GM19438 (cell line): Measurements from ENCODE around the gene OR10H2.
"Not testable (repeated sequence)": the region's sequence is repeated elsewhere in the genome, so short reads cannot be mapped to it uniquely, and the experiment has no call there.

Source experiments
- ATAC-seq: cut with Tn5 transposase; IDR thresholded peaks from one replicate; pipeline ENCODE4 v1.9.1; 2021; ENCODE audit warnings: low read depth; ENCODE audit not compliant: unreplicated experiment

OR10H2 gene, protein sequence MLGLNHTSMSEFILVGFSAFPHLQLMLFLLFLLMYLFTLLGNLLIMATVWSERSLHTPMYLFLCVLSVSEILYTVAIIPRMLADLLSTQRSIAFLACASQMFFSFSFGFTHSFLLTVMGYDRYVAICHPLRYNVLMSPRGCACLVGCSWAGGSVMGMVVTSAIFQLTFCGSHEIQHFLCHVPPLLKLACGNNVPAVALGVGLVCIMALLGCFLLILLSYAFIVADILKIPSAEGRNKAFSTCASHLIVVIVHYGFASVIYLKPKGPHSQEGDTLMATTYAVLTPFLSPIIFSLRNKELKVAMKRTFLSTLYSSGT

DNA sequence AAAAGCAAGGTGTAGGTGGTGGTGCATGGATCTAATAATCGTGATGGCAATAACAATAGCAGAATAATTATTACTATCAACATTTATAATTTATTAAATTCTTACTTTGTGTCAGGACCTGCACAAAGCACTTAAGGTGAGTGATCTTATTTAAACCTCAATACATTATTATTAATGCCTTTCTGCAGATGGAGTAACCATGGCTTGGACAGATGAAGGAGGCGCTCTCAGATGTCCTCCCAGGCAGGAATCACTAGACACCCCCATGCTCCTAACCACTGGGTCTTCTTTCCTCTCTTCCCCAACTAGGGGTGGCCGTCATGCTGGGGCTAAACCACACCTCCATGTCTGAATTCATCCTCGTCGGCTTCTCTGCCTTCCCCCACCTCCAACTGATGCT lies at the start of gene OR10H2:
TSS of gene OR10H2 (plus strand) at position 301 of the 400 bp plus-strand sequence. CDS start at position 321, 20 bp downstream.
- no peak for ATAC-seq

DNA sequence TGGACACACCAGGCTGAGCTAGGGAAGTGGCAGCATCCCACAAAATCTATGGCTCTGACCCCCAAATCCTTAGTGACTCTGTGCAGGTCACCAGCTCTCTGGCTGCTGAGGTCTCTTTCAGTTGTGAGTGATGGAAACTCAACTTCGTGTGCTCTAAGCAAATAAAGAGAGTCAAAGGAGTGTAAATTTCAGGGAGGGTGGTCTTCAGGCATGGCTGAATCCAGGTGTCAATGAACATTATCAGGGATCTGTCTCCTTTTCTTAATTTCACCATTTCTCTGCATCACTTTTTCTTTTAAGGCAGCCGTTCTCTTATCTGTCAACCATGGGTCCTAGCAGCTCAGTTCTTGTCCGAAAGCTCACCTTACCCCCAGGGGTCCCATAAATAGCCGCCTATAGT lies 48.7 kb upstream of the OR10H2 start:
- no peak for ATAC-seq

DNA sequence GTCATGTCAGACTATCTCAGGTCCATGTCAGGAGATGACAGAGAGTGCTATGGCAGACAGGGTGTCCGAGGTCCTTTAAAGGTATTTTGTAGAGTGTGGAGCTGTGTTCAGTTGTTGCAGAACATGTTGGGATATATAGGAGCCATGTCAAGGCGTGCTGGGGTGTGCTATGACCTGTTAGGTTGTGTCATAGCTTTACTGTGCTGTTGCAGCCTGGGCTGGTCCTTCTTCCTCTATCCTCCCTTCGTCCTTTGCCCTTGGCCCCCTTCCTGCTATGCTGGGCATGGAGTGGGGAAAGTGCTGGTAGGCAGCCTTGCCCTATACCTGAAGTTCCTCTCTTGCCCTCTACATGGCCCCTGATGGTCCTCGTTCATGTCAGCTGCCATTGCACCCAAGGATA lies 48.0 kb upstream of the OR10H2 start:
- not testable (repeated sequence) for ATAC-seq

DNA sequence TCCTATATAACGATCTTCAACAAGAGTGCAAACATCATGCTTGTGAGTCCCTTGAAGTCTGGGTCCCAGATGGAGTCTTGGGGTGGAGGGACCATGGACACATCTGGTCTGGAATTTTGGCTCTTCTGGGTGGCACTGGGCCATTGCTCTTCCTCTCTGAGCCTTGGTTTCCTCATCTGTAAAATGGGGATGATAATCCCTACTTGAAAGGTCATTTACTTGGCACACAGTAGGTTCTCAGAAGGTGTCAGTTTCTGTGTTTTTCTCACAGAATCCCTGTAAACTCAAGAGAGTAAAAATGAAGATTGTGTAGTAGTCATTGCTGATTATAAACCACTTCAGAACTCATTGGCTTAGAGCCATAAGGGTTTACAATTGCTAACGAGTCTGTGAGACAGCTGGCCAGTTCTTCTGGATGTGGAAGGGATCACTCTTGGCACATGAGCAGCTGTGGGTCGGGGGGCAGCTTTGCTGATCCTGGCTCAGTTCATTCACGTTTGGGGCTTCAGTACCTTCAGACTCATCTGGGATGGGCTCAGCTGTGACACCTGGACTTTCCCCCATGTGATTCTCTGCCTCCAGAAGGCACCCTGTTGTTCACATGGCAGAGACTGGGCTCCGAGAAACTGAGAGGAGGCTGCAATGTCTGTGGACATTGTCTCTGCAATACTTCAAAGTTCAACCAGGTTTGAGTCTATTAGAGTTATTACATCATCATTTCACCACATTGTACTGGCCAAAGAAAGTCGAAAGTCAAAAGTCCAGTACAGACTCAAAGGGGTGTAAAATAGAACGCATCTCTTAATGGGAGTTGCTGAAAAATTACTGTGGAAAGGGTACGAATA lies 47.1 kb upstream of the OR10H2 start:
- no peak for ATAC-seq

DNA sequence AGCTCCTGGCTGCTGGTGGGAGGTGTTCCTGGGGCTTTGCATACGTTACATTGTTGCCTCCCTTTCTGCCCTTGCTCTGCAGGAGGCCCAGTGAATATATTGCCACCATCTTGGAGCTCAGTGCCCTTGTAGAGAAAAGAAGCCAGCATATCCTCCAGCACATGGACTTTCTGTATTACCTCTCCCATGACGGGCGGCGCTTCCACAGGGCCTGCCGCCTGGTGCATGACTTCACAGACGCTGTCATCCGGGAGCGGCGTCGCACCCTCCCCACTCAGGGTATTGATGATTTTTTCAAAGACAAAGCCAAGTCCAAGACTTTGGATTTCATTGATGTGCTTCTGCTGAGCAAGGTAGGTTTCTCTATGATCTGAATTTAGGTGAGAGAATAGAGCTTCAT lies 44.4 kb upstream of the OR10H2 start:
- no peak for ATAC-seq

DNA sequence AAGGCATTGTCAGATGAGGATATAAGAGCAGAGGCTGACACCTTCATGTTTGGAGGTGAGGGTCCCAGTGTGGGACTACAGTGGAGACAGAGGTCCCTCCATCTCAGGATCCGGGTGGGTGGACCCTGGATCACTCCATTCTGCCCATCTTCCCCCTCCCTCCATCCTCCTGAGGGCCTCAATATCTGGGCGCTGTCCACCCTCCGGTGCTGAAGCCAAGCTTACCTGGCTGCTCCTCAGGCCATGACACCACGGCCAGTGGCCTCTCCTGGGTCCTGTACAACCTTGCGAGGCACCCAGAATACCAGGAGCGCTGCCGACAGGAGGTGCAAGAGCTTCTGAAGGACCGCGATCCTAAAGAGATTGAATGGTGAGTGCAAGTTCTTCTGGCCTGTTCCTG lies 43.0 kb upstream of the OR10H2 start:
- ATAC-seq = no peak

DNA sequence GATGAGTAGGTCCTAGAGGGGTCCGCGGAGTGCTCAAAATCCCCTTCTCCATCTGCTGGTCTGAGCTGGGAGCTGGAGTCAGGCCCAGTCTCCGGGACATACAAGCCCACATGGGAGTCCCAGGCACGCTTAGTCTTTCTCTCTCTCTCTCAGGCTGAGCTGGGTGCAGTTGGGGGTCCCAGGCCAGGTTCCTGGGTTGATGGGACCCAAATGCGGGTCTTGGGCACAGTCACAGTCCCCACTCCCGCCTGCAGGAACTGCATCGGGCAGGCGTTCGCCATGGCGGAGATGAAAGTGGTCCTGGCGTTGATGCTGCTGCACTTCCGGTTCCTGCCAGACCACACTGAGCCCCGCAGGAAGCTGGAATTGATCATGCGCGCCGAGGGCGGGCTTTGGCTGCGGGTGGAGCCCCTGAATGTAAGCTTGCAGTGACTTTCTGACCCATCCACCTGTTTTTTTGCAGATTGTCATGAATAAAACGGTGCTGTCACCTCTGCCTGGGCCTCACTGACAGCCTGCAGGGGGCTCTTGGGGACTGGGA lies 31.1 kb upstream of the OR10H2 start:
- no peak for ATAC-seq

DNA sequence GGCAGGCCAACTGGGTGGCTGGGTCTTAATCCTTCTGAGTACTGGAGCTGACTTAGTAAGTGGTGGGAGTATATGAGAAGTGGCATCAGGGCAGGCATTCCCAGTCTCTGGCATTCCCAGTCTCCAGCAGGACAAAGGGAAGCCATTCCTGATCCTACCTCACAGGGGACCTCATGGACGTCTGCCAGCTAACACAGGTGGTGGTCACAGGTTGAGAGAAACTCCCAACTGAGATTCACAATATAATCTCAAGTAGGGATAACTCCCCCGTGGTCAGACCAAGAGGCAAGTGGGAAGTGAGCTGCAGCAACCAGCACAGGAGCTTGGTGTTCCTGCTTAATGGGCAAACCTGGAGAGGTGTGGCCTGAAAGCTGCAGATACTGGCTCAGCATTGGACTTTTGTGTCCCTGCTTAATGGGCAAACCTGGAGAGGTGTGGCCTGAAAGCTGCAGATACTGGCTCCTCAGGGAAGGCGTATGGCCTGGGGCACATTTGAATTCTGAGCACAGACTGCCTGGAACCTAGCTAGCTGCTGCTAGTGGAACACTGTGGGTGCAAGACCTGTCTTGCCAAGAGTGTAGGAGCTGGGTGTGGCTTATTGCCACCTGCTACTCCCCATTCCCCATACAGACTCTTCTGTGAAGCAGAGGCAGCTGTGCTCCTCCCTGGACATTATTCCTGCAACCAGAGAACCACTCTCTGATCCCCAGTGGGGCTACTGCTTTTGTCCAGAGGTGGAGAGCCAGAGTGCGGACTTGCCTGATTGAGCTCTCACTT lies 25.9 kb upstream of the OR10H2 start:
- ATAC-seq = no peak

DNA sequence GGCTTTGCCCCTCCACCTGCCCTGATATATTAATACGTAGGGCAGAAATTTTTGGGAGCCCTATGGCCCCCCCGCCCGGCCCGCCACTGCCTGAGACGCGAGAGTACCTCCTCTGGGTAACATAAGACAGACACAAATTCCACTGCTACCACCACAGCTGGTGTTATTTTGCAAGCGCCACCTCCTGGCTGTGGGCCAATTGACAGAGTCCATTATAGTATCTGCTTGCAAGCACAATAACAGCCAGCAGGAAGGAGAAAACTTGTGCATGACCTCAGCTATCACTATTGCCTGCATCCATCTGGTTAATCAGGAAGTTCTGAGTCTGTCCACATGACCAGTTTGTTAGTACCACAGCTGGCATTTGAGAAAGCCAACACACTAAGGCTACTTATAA lies 25.3 kb upstream of the OR10H2 start:
- no peak for ATAC-seq

DNA sequence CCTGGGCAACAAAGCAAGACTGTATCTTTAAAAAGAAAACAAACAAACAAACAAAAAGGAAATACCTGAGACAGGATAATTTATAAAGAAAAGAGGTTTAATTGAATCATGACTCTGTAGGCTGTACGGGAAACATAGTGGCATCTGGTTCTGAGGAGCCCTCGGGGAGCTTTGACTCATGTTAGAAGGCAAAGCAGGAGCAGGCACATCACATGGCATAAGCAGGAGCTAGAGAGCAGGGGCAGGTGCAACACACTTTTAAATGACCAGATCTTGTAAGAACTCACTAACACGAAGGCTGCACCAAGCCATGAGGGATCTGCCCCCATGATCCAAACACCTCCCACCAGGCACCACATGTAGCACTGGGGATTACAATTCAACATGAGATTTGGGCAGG lies 13.2 kb upstream of the OR10H2 start:
- no peak for ATAC-seq

DNA sequence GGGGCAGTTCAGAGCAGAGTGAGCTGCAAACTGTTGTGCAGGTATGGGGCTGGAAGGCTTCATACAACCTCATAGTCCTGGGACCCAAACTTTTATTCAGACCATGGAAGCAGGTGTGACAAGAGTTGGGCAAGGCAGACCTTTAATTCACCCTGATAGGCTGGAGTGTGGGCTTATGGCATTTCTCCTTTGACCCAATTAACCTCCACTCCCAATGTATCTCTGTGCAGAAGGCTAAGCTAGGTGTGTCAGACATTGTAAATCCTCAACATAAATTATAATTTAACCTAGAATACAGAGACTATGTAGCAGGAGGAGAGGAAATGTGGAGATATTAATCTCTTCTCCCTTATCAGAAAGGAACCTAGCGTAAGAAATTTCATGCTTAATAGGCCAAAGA lies 12.2 kb upstream of the OR10H2 start:
- no peak for ATAC-seq

DNA sequence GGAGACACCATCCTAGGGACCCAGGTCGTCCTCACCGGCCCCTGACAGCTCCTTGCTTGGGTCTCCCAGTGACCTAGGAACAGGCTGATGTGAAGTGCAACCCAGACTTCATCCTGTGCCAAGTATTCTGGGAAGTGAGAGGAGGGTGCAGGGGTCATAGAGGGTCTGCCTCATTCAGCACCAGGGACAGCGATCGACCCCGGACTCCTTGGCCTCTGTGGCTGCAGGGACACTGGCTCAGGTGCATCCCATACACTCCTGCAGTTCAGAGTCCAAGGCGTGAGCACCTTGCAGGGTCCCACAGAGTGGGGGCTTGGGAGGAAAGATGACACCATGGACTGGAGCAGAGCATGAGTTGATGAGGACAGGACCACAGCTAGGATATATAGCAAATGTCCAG lies 10.0 kb upstream of the OR10H2 start:
- no peak for ATAC-seq

DNA sequence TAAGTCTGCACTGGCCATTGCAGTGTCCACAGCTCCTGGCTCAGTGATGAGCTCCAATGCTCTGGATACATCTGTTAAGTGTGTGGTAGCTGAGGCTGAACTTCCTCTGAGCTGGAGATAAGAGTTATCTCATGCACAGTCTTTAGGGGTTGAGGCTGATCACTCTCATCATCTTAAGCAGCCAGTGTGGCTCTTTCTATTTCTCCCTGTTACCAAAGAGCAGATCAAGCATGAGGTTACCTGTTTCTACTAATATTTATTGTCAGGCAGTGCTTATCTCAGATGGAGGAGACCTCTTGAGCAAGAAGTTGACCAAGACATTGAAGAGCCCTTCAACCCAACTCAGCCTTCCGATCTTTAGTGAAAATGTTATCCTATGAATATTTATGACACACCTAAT lies 6.6 kb upstream of the OR10H2 start:
- ATAC-seq = no peak

DNA sequence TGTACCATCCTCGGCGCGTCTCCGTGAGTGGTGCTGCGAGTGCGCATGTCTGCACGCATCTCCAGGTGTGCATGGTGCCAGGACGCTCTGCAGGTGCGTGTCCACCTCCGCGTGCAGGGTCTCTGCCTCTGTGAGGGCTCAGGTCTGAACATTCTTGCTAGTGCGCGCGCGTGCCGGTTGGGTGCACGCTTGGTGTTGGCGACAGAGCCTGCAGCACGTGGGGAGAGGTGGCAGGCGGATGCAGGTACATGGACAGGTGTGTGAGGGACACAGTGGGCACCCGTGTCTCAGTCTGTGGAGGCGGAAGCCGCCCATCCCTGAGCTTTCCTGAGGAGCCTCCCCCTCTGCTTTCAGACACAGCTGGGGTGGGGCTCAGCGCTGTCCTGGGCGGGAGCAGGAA lies 4.9 kb upstream of the OR10H2 start:
- no peak for ATAC-seq

DNA sequence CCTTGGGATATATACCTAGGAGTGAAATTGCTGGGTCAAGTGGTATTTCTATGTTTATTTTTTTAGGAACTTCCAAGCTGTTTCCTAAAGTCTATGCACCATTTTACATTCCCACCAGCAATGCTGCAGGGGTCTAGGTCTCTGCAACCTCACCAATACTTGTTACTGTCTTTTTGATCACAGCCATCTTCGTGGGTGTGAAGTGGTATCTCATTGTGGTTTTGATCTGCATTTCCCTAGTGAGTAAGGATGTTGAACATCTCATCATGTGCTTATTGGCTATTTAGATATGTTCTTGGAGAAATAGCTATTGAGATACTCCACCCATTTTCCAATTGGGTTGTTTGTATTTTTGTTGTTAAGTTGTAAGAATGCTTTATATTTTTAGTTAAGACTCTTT lies 2.7 kb downstream of the OR10H2 start:
- ATAC-seq = no peak

DNA sequence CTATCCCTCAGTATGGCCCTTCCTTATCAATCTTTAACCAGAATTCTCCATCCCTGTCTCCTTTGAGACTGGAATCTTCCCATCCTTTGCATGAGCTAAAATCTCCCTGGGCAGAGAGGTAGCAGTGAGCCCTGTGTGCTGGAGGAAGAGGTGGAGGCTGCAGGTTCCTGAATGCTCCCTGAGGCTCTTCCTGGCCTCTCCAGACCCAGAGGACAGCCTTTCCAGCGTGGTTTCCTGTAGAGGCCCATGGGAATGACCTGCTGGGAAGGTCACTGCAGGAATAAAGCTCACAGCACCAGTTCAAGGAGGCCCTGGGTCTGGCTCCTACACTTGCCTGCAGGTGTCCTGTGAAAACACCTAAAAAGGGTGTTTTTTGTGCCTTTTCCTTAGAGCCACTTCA lies 4.6 kb downstream of the OR10H2 start:
- ATAC-seq = no peak

DNA sequence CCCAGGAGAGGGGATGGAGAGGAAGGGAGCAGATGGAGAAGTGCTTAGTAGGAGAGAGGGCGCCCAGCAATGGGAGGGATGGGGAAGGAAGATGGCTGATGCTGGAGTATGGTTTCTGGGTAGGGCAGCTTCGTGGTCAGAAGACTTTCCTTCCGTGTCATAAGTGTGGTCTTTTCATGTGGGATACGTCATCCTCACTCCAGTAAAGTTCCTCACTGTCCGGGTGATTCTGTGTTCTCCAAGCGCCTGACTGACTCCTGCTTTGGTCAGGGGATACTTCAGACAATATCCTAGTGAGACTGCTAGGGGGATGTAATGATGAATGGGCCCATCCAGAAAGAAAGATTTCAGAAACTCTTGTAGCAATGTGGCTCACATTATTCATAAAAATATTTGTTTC lies 6.1 kb downstream of the OR10H2 start:
- ATAC-seq = no peak

DNA sequence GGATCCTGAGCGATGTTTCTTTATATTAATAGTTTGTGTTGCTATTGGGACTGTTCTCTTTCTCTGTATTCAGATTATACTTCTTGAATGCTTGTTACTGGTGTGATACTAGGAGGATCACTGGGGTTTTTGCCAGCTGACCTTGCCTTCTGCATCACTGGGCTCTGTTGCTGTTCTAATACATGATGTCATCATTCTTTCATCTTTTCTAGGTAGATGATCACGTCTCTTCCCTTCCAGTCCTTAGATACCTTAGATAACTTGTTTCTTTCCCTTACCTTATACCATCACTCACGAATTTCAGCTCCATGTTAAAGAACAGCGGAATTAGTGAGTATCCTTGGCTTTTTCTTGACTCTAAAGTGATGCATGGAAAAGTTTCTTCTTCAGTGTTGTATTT lies 9.9 kb downstream of the OR10H2 start, which contains the start of gene OR10H3:
TSS of gene OR10H3 (plus strand) at position 264 of the 400 bp plus-strand sequence. CDS start 3,408 bp downstream, outside the sequence.
- no peak for ATAC-seq

DNA sequence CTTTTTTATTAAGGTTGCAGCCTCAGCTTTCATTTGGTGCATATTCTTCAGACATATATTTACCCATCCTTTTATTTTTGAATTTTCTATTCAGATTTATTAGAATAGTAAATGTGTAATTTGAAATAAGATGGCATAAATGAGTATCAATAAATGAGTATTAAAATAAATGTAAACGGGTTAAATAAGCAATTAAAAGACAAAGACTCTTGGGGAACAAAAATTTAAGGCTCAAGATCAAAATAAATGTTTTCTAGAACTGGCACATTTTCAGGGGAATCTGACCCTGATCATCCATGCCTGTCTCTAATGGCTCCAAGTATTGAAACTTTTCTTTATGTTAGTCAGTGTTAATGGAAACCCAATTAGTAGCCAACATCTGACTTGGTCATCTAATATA lies 13.0 kb downstream of the OR10H2 start:
- ATAC-seq = no peak

DNA sequence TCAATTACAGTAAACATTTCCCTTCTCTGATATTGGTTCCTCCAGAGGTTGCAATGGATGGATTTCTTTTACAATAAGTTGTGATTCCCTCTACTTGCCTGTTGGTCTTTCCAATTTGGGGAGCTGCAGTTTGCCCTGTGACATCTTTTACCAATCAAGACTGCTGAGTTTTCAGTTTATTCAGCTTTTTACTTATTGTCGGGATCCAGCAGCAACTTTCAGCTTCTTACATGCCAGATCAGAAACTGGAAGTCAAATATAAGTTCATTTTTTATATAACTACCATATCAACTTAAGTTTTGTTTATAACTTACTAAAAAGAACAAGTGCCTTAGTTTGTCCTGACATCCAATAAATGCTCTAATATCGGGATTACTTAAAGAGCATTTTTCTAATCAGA lies 20.4 kb downstream of the OR10H2 start:
- no peak for ATAC-seq

DNA sequence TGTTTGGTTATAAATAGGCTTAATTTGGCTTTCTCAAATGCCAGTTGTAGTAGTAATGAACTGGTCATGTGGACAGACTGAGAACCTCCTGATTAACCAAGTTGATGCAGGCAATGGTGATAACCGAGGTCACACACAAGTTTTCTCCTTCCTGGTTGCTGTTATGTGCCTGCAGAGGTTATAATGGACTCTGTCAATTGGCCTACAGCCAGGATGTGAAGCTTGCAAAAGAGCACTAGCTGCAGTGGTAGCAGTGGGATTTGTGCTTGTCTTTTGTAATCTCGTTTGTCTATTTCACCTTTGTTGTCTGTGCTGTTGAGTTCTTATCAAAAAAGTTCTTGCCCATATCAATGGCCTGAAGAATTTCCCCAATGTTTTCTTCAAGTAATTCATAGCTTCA lies 30.6 kb downstream of the OR10H2 start:
- ATAC-seq = no peak
